OCI-LY7 (cell line): ENCODE results near the gene P2RX5. TPM values are rescaled to one million over a fixed set of nuclear protein-coding genes. Genes with fewer than 3 reads are reported as not detected.

Experiments used
- Bru-seq: library from RNA; stranded (reverse); fragments of 400-500 nt; gene quantifications from one replicate; lab custom pipeline; 2021; lab: Mats Ljungman, UMichigan
- BruChase-seq, 2 experiments: library from RNA; stranded (reverse); fragments of 400-500 nt; gene quantifications; one replicate each; lab custom pipeline; 2021; lab: Mats Ljungman, UMichigan
- BruUV-seq: library from RNA; stranded (reverse); fragments of 400-500 nt; replicated peaks from 2 replicates; lab custom pipeline; 2021; lab: Mats Ljungman, UMichigan
- CTCF ChIA-PET: fragments of 300-600 bp; sonication (Branson Sonifier 250); formaldehyde crosslinking; loops from one replicate; lab custom pipeline; 2022; ENCODE audit warnings: antibody characterized with exemption; ENCODE audit not compliant: unreplicated experiment; lab: Charles Lee
- POLR2A ChIA-PET: fragments of 300-600 bp; sonication (Branson Sonifier 250); formaldehyde crosslinking; loops from one replicate; lab custom pipeline; 2022; ENCODE audit warnings: antibody characterized with exemption; lab: Charles Lee
- DNase-seq: peaks from one replicate; pipeline ENCODE4 v3.0.0-alpha.2; 2015; ENCODE audit warnings: low spot score
- H2AFZ ChIP-seq: fragments of 200-600 bp; sonication (generic), shearing (Covaris generic); 2 replicates; pipeline ENCODE4 v1.6.1; 2014; ENCODE audit warnings: mild to moderate bottlenecking, antibody characterized with exemption, low read length, moderate library complexity
- H3K27ac ChIP-seq: fragments of 200-600 bp; sonication (generic); 2 replicates; pipeline ENCODE4 v1.5.1; 2014; ENCODE audit warnings: mixed run types, low read depth, mild to moderate bottlenecking, moderate library complexity, low read length, inconsistent platforms; ENCODE audit not compliant: poor library complexity, severe bottlenecking
- H3K36me3 ChIP-seq: fragments of 200-600 bp; sonication (generic); 2 replicates; pipeline ENCODE4 v1.6.1; 2014; ENCODE audit warnings: mild to moderate bottlenecking, antibody characterized with exemption, low read length, moderate library complexity, mixed read lengths; ENCODE audit not compliant: insufficient read depth
- H3K4me1 ChIP-seq: fragments of 200-600 bp; sonication (generic); 2 replicates; pipeline ENCODE4 v1.5.1; 2014; ENCODE audit warnings: mild to moderate bottlenecking, low read length; ENCODE audit not compliant: insufficient read depth, poor library complexity, severe bottlenecking
- H3K4me2 ChIP-seq: fragments of 200-600 bp; sonication (generic); 2 replicates; pipeline ENCODE4 v1.6.1; 2014; ENCODE audit warnings: mild to moderate bottlenecking, low read length
- H3K4me3 ChIP-seq: fragments of 200-600 bp; sonication (generic); 2 replicates; pipeline ENCODE4 v1.5.1; 2014; ENCODE audit warnings: mild to moderate bottlenecking, low read depth, low read length; ENCODE audit not compliant: poor library complexity, severe bottlenecking
- H3K79me2 ChIP-seq: fragments of 200-600 bp; sonication (generic); 2 replicates; pipeline ENCODE4 v1.6.1; 2016; ENCODE audit warnings: low read depth, mild to moderate bottlenecking, low read length, moderate library complexity, mixed read lengths; ENCODE audit not compliant: insufficient read depth
- H3K9me2 ChIP-seq: fragments of 200-600 bp; sonication (generic); 2 replicates; pipeline ENCODE4 v1.6.1; 2016; ENCODE audit warnings: mild to moderate bottlenecking, low read length, mixed read lengths; ENCODE audit not compliant: insufficient read depth
- H3K9me3 ChIP-seq: fragments of 200-600 bp; sonication (generic); 2 replicates; pipeline ENCODE4 v1.6.1; 2014; ENCODE audit warnings: mild to moderate bottlenecking, mixed run types, low read length, mixed read lengths
- H4K20me1 ChIP-seq: fragments of 200-600 bp; sonication (generic); 2 replicates; pipeline ENCODE4 v1.6.1; 2014; ENCODE audit warnings: mild to moderate bottlenecking, antibody characterized with exemption, low read length, moderate library complexity, mixed read lengths; ENCODE audit not compliant: insufficient read depth
- EZH2phosphoT487 ChIP-seq: fragments of 200-600 bp; sonication (generic); IDR thresholded peaks from 2 replicates; pipeline ENCODE4 v1.6.1; 2018; ENCODE audit warnings: low read depth, borderline replicate concordance, mild to moderate bottlenecking, mixed run types, antibody characterized with exemption, low read length, moderate library complexity, mixed read lengths
- intact Hi-C: fragments of 100-400 bp; cut with micrococcal nuclease; formaldehyde crosslinking; loops from one replicate; pipeline ENCODE4 v1.10.0; 2022; ENCODE audit not compliant: unreplicated experiment
- long read RNA-seq: library from polyadenylated mRNA; stranded (forward); transcript quantifications from one replicate; pipeline ENCODE4 v2.0.0, GENCODE V29; 2022
- total RNA-seq, 2 experiments: library from RNA; depleted of rRNA in 1 of 2; stranded (reverse); fragments of >200 nt in 1 of 2; shearing (Covaris generic) in 1 of 2; gene quantifications; 2 replicates each; pipeline ENCODE4 v1.2.3, GENCODE V29; 2014 to 2022
- TF ChIP-seq, protein P1 (sequence below): fragments of 200-600 bp; sonication (generic); conservative IDR thresholded peaks from 2 replicates; pipeline ENCODE4 v1.5.1; 2014; ENCODE audit warnings: mild to moderate bottlenecking, antibody characterized with exemption, low read length, moderate library complexity, mixed read lengths

P2RX5 gene, protein sequence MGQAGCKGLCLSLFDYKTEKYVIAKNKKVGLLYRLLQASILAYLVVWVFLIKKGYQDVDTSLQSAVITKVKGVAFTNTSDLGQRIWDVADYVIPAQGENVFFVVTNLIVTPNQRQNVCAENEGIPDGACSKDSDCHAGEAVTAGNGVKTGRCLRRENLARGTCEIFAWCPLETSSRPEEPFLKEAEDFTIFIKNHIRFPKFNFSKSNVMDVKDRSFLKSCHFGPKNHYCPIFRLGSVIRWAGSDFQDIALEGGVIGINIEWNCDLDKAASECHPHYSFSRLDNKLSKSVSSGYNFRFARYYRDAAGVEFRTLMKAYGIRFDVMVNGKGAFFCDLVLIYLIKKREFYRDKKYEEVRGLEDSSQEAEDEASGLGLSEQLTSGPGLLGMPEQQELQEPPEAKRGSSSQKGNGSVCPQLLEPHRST
- 143 and 150 TPM in 2 replicates for total RNA-seq (2014; rRNA removed; shearing (Covaris generic))
- total RNA-seq (2022): 173 and 195 TPM in 2 replicates
- Bru-seq, nascent RNA: percentile 90 among the genes with signal in this experiment
- percentile 99 among the genes with signal in this experiment for BruChase-seq, experiment 1, labeled RNA remaining after a 6-hour chase
- percentile 98 among the genes with signal in this experiment for BruChase-seq, experiment 2, labeled RNA remaining after a 2-hour chase
- long read RNA-seq, transcript P2RX5-207 (11 exons, 1,863 nt): minor isoform, 11 of 257 reads
- long read RNA-seq, transcript P2RX5-203 (12 exons, 1,998 nt): minor isoform, 34 of 257 reads
- long read RNA-seq, transcript P2RX5-201 (12 exons, 2,309 nt): major isoform, 123 of 257 reads
- long read RNA-seq, transcript P2RX5-202 (11 exons, 2,031 nt): minor isoform, 24 of 257 reads
- long read RNA-seq, partial matches to known transcripts: 20 of 257 reads
- long read RNA-seq, other reads (novel, unspliced or antisense): 45 of 257 reads

DNA sequence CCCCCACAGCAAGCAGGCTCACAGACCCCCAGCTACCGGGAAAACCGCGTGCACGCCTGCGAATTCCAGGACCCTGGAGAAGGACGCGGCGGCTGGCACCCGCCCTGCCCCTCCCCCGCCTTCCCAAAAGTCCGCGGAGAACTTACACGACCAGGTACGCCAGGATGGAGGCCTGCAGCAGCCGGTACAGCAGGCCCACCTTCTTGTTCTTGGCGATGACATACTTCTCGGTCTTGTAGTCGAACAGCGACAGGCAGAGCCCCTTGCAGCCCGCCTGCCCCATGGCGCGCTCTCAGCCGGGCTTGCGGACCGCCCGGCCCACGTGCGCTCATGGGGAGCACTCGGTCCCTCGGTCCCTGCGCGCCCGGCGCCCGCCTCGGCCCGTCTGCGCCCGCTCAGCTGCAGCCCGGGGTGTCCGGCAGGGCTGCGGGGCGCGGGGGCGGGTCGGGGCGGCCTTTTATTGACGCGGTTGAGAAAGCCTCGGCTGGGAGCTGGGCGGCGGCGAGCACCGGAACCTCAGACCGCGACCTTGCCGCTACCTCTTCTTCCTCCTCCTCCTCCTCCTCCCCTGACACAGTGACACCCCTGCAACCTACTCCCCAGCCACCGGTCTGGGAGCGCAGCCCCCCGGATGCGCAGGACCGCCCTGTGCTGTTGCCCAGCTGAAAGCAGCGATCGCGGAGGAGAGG lies at the start of gene P2RX5:
P2RX5 (minus strand) TSS at position 433 of the 689 bp plus-strand sequence; CDS start at position 283, 150 bp downstream.
- Histone ChIP-seq H3K4me3 (peak within 1 kb of the TSS; percentile 79), H2AFZ (peak within 1 kb of the TSS; percentile 30; the same call in 1 of the 2 replicates), H3K79me2 (peaks cover 50% of the 10 kb centered on the region), H3K9me3 (peaks cover 13% of the 10 kb centered on the region; the same call in 1 of the 2 replicates), H3K4me1 (peaks cover 38% of the 10 kb centered on the region), H3K27ac (peak within 1 kb of the TSS; percentile 87), H4K20me1 (0 out of 2 replicates have a peak, but pooled peaks cover 4% of the 10 kb centered on the region), H3K9me2 (no peaks in the 10 kb centered on the region), H3K4me2 (peak within 1 kb of the TSS; percentile 75), H3K36me3 (peaks cover 31% of the 10 kb centered on the region)
- POLR2A ChIA-PET: interaction anchor here (0.6 to 4.3 kb wide), 9 partner anchors 14 to 254 kb away, joined by 3 to 22 read pairs (median 4); partner anchors contain the start of gene HASPIN
- intact Hi-C loops: loop anchor here (1.0 kb wide), 1 partner anchor 15 kb away; no protein-coding TSS in a partner anchor
- DNase-seq: peak; percentile 87
- TF ChIP-seq EZH2phosphoT487: no peak
- TF ChIP-seq, protein P1, sequence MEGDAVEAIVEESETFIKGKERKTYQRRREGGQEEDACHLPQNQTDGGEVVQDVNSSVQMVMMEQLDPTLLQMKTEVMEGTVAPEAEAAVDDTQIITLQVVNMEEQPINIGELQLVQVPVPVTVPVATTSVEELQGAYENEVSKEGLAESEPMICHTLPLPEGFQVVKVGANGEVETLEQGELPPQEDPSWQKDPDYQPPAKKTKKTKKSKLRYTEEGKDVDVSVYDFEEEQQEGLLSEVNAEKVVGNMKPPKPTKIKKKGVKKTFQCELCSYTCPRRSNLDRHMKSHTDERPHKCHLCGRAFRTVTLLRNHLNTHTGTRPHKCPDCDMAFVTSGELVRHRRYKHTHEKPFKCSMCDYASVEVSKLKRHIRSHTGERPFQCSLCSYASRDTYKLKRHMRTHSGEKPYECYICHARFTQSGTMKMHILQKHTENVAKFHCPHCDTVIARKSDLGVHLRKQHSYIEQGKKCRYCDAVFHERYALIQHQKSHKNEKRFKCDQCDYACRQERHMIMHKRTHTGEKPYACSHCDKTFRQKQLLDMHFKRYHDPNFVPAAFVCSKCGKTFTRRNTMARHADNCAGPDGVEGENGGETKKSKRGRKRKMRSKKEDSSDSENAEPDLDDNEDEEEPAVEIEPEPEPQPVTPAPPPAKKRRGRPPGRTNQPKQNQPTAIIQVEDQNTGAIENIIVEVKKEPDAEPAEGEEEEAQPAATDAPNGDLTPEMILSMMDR: no peak
- CTCF ChIA-PET: interaction anchor here (0.6 to 1.2 kb wide), 2 partner anchors 15 to 36 kb away, joined by 3 to 4 read pairs; no protein-coding TSS in a partner anchor
- BruUV-seq: no TSS peak

- no peaks in the 10 kb centered on the region for H3K9me2 ChIP-seq
- CTCF ChIA-PET: no interaction called here
- H3K79me2 ChIP-seq: no peaks in the 10 kb centered on the region
- intact Hi-C loops: no loop called here
- TF ChIP-seq EZH2phosphoT487: no peak
- TF ChIP-seq, protein P1: no peak
- POLR2A ChIA-PET: interaction anchor here (0.6 kb wide), 1 partner anchor 11 kb away, joined by 3 read pairs; no protein-coding TSS in a partner anchor
- no TSS peak for BruUV-seq
- no peak for DNase-seq
- H4K20me1 ChIP-seq: no peaks in the 10 kb centered on the region
- no peak overlapping the region for H3K4me2 ChIP-seq
- H3K36me3 ChIP-seq: no peaks in the 10 kb centered on the region
- H3K4me1 ChIP-seq: peaks cover 15% of the 10 kb centered on the region
- no peak overlapping the region for H3K27ac ChIP-seq
- no peak overlapping the region for H3K4me3 ChIP-seq
- H3K9me3 ChIP-seq: no peaks in the 10 kb centered on the region
- H2AFZ ChIP-seq: no peak overlapping the region
Observed at GRCh38 chr17:3745071-3745470, 49.1 kb upstream of the P2RX5 start.
